GM12874 (cell line): ENCODE results near the gene MMP11.

Experiments
- CTCF ChIP-seq: IDR thresholded peaks from 2 replicates; pipeline ENCODE4 v1.5.1; 2011; ENCODE audit warnings: low read depth, mild to moderate bottlenecking, control low read depth, low read length, moderate library complexity; ENCODE audit not compliant: insufficient read depth

The MMP11 gene

GRCh38 chr22:23832226-23833016 is 59.8 kb downstream of the MMP11 start:
- TF ChIP-seq CTCF, result no peak

GRCh38 chr22:23833017-23833751 is 60.5 kb downstream of the MMP11 start:
- no peak for TF ChIP-seq CTCF
